Endodermal cell (in vitro differentiated cells): ENCODE results near the gene IL9. TPM values are rescaled to one million over a fixed set of nuclear protein-coding genes. Genes with fewer than 3 reads are reported as not detected.

Source experiments
- DNase-seq: peaks from one replicate; pipeline ENCODE4 v3.0.0-alpha.2; 2017
- H3K27ac ChIP-seq: 2 replicates; pipeline ENCODE4 v1.5.1; 2013; ENCODE audit warnings: mild to moderate bottlenecking, low read depth, low read length, moderate library complexity
- H3K27me3 ChIP-seq: 2 replicates; pipeline ENCODE4 v1.6.1; 2013; ENCODE audit warnings: mild to moderate bottlenecking, low read length, moderate library complexity; ENCODE audit not compliant: insufficient read depth, control insufficient read depth, poor library complexity, severe bottlenecking
- H3K36me3 ChIP-seq: 2 replicates; pipeline ENCODE4 v1.7.0; 2013; ENCODE audit warnings: mild to moderate bottlenecking, low read length, moderate library complexity; ENCODE audit not compliant: control insufficient read depth, insufficient read depth
- H3K4me1 ChIP-seq: one replicate; pipeline ENCODE4 v1.7.0; 2013; ENCODE audit warnings: low read length; ENCODE audit not compliant: control insufficient read depth, insufficient read depth
- H3K4me3 ChIP-seq: 2 replicates; pipeline ENCODE4 v1.5.1; 2013; ENCODE audit warnings: mild to moderate bottlenecking, low read length, moderate library complexity
- H3K9ac ChIP-seq: 2 replicates; pipeline ENCODE4 v1.6.1; 2013; ENCODE audit warnings: mild to moderate bottlenecking, low read length, moderate library complexity; ENCODE audit not compliant: poor library complexity, severe bottlenecking; ENCODE audit errors: extremely low read depth
- H3K9me3 ChIP-seq: 2 replicates; pipeline ENCODE4 v1.6.1; 2013; ENCODE audit warnings: mild to moderate bottlenecking, low read length, moderate library complexity; ENCODE audit not compliant: control insufficient read depth
- H3K27ac Mint-ChIP-seq: 2 replicates; pipeline ENCODE4 v1.8.0; 2020; ENCODE audit warnings: mixed read lengths
- H3K27me3 Mint-ChIP-seq: 2 replicates; pipeline ENCODE4 v1.8.0; 2021; ENCODE audit warnings: mild to moderate bottlenecking, mixed read lengths; ENCODE audit not compliant: insufficient read depth
- H3K36me3 Mint-ChIP-seq: 2 replicates; pipeline ENCODE4 v1.8.0; 2020; ENCODE audit warnings: low read depth, mixed read lengths
- H3K4me1 Mint-ChIP-seq: 2 replicates; pipeline ENCODE4 v1.8.0; 2020; ENCODE audit warnings: mixed read lengths
- H3K4me3 Mint-ChIP-seq: 2 replicates; pipeline ENCODE4 v1.8.0; 2020; ENCODE audit warnings: mild to moderate bottlenecking, moderate library complexity, mixed read lengths
- H3K9me3 Mint-ChIP-seq: 2 replicates; pipeline ENCODE4 v1.8.0; 2020; ENCODE audit warnings: mild to moderate bottlenecking, mixed read lengths
- WGBS, 2 experiments: methylation state at CpG; one replicate each; pipeline versions ENCODE4 v1.1.5 to v1.1.7; 2013; ENCODE audit warnings: missing lambda C conversion rate in 2 of 2, mixed read lengths in 1 of 2; ENCODE audit not compliant: insufficient coverage in 1 of 2, insufficient read length in 1 of 2; 5-methylcytosine and 5-hydroxymethylcytosine counted together
- total RNA-seq, 2 donors: library from RNA; stranded (reverse); fragmentation: NEBNext Ultra II Directional in 1 of 2; extraction: Animal tissue kit (Norgen Biotek cat#: 25700) in 1 of 2; gene quantifications; 2 replicates in 1 of 2; 3 replicates in 1 of 2; pipeline ENCODE4 v1.2.1, GENCODE V29; 2021
- TF ChIP-seq, protein P1 (sequence below): fragments of 200-600 bp; sonication (generic); conservative IDR thresholded peaks from 2 replicates; pipeline ENCODE4 v1.5.0; 2021; ENCODE audit warnings: antibody characterized with exemption, mild to moderate bottlenecking

Gene IL9
- total RNA-seq, 2 donors from 2014 or later, result not detected

DNA sequence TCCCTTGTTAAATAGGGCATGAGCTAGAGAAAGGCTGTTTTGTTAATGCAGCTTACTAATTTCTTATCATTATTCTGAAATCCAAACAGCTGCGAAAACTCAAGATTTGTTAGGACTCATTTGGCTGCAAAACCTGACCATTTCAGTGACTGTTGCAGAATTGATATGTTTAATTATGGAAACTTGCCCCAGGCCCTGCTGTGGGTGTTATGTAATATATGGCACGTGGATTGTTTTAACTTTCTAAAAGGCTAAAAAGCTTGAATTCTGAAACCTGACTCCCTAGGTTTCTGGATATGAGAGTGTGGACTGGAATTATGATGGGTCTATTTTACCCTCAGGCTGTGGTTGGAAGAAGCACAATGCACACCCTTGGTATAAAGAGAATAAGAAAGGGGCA lies 4.4 kb downstream of the IL9 start:
- Histone ChIP-seq H3K27ac (no peak overlapping the region), H3K36me3 (no peaks in the 10 kb centered on the region), H3K9ac (no peak overlapping the region), H3K9me3 (no peaks in the 10 kb centered on the region), H3K27me3 (no peaks in the 10 kb centered on the region), H3K4me1 (peaks cover 2% of the 10 kb centered on the region), H3K4me3 (no peak overlapping the region)
- Mint-ChIP-seq H3K9me3 (no peaks in the 10 kb centered on the region), H3K4me1 (peaks cover 11% of the 10 kb centered on the region), H3K36me3 (no peaks in the 10 kb centered on the region), H3K27ac (no peak overlapping the region), H3K4me3 (no peak overlapping the region), H3K27me3 (peaks cover 27% of the 10 kb centered on the region)
- TF ChIP-seq, protein P1, sequence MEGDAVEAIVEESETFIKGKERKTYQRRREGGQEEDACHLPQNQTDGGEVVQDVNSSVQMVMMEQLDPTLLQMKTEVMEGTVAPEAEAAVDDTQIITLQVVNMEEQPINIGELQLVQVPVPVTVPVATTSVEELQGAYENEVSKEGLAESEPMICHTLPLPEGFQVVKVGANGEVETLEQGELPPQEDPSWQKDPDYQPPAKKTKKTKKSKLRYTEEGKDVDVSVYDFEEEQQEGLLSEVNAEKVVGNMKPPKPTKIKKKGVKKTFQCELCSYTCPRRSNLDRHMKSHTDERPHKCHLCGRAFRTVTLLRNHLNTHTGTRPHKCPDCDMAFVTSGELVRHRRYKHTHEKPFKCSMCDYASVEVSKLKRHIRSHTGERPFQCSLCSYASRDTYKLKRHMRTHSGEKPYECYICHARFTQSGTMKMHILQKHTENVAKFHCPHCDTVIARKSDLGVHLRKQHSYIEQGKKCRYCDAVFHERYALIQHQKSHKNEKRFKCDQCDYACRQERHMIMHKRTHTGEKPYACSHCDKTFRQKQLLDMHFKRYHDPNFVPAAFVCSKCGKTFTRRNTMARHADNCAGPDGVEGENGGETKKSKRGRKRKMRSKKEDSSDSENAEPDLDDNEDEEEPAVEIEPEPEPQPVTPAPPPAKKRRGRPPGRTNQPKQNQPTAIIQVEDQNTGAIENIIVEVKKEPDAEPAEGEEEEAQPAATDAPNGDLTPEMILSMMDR, result no peak
- 83 to 100% methylated on average over 1 to 2 of the region's 2 CpGs for WGBS, 2 experiments
- DNase-seq, result no peak

DNA sequence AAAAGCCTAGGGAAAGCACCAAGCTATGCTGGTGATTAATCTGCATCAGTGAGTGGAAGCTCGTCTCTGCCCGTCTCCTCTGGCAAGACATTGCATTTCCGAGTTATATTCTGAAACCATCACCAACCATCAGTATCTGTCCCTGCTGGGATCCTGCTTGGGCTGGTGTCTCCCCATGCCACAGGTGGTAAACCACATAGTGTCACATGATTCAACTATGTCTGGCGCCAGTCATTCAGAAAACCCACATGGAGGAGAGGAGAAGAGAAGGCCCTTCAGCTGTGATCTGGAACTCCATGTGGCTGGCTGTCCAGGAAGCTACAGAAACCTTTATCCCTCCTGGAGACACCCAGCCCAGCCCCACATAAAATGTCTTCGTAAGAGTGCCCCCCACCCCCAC lies 4.8 kb downstream of the IL9 start:
- Histone ChIP-seq H3K9me3 (no peaks in the 10 kb centered on the region), H3K27me3 (no peaks in the 10 kb centered on the region), H3K36me3 (no peaks in the 10 kb centered on the region), H3K9ac (no peak overlapping the region), H3K27ac (no peak overlapping the region), H3K4me1 (peaks cover 2% of the 10 kb centered on the region), H3K4me3 (no peak overlapping the region)
- no peak overlapping the region for H3K4me3 Mint-ChIP-seq
- WGBS, 2 experiments, result 88 to 100% methylated on average over 3 to 5 of the region's 5 CpGs
- peaks cover 11% of the 10 kb centered on the region for H3K4me1 Mint-ChIP-seq
- TF ChIP-seq, protein P1, result no peak
- no peak overlapping the region for H3K27ac Mint-ChIP-seq
- peaks cover 24% of the 10 kb centered on the region for H3K27me3 Mint-ChIP-seq
- no peak for DNase-seq
- no peaks in the 10 kb centered on the region for H3K9me3 Mint-ChIP-seq
- no peaks in the 10 kb centered on the region for H3K36me3 Mint-ChIP-seq

DNA sequence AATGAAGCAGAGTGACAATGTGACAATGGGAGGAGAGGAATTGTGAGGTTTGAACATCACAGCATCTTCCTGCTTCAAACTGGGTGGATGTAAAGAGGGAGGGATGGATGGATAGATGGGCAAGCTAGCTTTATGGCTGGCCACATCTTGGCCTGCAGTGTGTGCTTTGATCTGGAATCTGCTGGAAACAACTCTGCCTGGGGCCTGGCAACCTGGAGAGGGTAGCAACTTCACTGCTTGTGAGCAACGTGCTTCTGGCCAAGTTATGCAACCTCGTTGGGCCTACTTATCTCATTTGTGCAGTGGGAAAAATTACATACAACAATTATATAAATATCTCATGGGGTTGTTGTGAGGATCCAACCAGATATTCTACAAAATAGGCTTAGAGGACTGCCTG lies 5.3 kb downstream of the IL9 start:
- TF ChIP-seq, protein P1, result no peak

More for the DNA sequence above, 5.3 kb downstream of the IL9 start:
- H3K9me3 ChIP-seq, result no peaks in the 10 kb centered on the region
- peaks cover 22% of the 10 kb centered on the region for H3K27me3 Mint-ChIP-seq
- no peak overlapping the region for H3K27ac Mint-ChIP-seq
- no peak overlapping the region for H3K9ac ChIP-seq
- DNase-seq, result no peak
- H3K4me3 Mint-ChIP-seq, result no peak overlapping the region
- H3K36me3 ChIP-seq, result no peaks in the 10 kb centered on the region
- no peak overlapping the region for H3K27ac ChIP-seq
- H3K4me1 ChIP-seq, result peaks cover 2% of the 10 kb centered on the region
- H3K4me1 Mint-ChIP-seq, result peaks cover 11% of the 10 kb centered on the region
- H3K9me3 Mint-ChIP-seq, result no peaks in the 10 kb centered on the region
- 88% methylated on average over 2 of the region's 2 CpGs; no CpG with 5 or more reads in 1 of the 2 experiments for WGBS, 2 experiments
- no peaks in the 10 kb centered on the region for H3K27me3 ChIP-seq
- no peak overlapping the region for H3K4me3 ChIP-seq
- H3K36me3 Mint-ChIP-seq, result no peaks in the 10 kb centered on the region
